GM13976 (cell line): ENCODE results near the gene HLCS.

Experiments used
- DNase-seq: peaks from one replicate; pipeline ENCODE4 v3.0.0; 2012; ENCODE audit warnings: low spot score
- CTCF ChIP-seq: IDR thresholded peaks from 2 replicates; pipeline ENCODE4 v1.5.1; 2012; ENCODE audit warnings: borderline replicate concordance, mild to moderate bottlenecking; ENCODE audit not compliant: insufficient read depth; ENCODE audit errors: extremely low read depth, missing control alignments, control extremely low read depth
- in situ Hi-C: fragments of 300-500 bp; cut with MboI; formaldehyde crosslinking; loops from one replicate; pipeline ENCODE4 v1.12.0; 2022; ENCODE audit warnings: low sequenced_read_pairs, mixed read lengths, inconsistent platforms; ENCODE audit not compliant: unreplicated experiment

The HLCS gene

GRCh38 chr21:36981049-36981391 lies 14.6 kb upstream of the HLCS start:
- in situ Hi-C loops: no loop called here
- no peak for TF ChIP-seq CTCF
- DNase-seq: no peak

GRCh38 chr21:36980280-36981048 lies 14.0 kb upstream of the HLCS start:
- in situ Hi-C loops: no loop called here
- TF ChIP-seq CTCF: no peak
- DNase-seq: no peak

DNA sequence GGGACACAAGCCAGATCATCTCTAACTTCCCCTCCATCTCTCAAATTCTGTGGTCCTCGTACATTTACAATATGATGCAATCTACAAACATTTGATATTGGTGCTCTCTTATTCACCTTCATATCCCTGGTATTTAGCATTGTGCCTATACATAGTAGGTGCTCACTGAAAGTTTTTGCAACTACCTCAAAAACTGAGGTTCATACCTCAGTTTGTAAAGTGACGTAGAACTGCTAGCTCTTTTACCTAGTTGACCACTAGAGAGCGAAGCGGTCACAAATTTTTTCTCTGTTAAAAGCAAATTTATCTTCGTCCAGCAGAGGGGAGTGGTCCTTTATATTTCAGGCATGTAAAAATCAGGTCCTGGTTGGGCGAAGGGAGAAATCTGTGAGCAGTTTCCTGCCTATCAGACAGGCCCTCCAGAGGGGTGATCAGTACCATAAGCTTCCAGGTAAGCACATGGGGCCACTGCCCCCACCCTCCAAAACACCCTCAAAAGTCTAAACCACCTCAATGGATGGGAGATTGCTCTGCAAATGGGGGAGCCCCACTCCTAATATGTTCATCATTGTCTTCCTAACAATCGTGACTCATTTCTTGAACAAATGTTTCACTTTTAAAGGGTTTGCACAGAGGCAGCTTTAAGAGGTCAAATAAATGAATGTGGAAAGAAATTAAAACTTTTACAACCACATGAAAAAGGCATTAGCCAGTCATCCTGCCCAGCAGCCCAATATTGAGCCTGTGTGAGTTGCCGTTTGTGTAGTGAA lies 10.6 kb upstream of the HLCS start:
- in situ Hi-C loops: no loop called here
- peak; percentile 66 for DNase-seq
- peak; percentile 54 for TF ChIP-seq CTCF

DNA sequence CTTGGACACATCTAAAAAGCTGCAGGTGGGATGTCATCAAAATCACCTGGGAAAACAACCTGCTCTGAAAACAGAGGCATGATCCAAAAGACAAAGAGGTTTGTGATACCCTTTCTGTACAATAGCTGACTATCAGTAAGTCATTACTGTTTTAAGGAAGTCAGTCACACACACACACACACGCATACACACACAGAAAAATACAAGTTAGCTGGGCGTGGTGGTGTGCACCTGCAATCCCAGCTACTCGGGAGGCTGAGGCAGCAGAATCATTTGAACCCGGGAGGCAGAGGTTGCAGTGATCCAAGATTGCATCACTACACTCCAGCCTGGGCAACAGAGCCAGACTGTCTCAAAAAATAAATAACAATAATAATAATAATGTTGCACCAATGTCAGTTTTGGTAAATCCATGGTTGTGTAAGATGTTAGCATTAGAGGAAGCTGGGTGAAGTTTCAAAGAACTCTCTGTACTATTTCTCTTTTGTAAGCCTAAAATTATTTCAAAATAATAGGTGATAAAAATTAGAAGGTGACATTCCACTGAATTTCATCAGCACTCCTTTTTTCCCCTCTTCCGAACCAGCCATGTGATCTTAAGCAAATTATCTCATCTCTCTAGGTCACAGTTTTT lies 9.9 kb upstream of the HLCS start:
- in situ Hi-C loops: no loop called here
- no peak for DNase-seq
- peak; percentile 6 for TF ChIP-seq CTCF

DNA sequence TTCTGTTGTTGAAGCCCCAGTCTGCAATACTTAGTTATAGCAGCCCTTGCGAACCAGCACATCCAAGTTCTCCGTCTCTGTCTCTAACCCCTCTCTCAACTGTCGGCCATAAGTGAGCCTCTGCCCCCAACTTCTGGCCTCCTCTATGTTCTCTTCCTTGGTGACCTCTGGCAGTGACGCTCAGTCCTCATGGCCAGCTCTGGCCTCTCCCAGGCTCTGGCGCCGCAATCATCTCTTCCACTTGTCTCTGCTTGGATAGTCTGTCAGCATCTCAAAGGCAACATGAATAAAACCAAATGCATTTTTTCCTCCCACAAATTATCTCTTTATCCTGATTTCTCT lies 8.4 kb upstream of the HLCS start:
- DNase-seq: no peak
- in situ Hi-C loops: no loop called here
- no peak for TF ChIP-seq CTCF

- no peak for DNase-seq
- in situ Hi-C loops: no loop called here
- no peak for TF ChIP-seq CTCF
Observed at GRCh38 chr21:36973986-36974850, 7.7 kb upstream of the HLCS start.
